GM18505 (cell line): ENCODE data around the gene ADCY7.

ENCODE experiments used
- ATAC-seq: cut with Tn5 transposase; IDR thresholded peaks from one replicate; pipeline ENCODE4 v1.9.1; 2021; ENCODE audit not compliant: unreplicated experiment
- POLR2A ChIP-seq: IDR thresholded peaks from 4 replicates; pipeline ENCODE4 v1.6.1; 2011; ENCODE audit warnings: borderline replicate concordance; ENCODE audit not compliant: insufficient read depth, insufficient read length; ENCODE audit errors: extremely low read depth

ADCY7 gene

GRCh38 chr16:50304467-50305440 is 38.4 kb downstream of the ADCY7 start:
- TF ChIP-seq POLR2A: no peak
- ATAC-seq: no peak

DNA sequence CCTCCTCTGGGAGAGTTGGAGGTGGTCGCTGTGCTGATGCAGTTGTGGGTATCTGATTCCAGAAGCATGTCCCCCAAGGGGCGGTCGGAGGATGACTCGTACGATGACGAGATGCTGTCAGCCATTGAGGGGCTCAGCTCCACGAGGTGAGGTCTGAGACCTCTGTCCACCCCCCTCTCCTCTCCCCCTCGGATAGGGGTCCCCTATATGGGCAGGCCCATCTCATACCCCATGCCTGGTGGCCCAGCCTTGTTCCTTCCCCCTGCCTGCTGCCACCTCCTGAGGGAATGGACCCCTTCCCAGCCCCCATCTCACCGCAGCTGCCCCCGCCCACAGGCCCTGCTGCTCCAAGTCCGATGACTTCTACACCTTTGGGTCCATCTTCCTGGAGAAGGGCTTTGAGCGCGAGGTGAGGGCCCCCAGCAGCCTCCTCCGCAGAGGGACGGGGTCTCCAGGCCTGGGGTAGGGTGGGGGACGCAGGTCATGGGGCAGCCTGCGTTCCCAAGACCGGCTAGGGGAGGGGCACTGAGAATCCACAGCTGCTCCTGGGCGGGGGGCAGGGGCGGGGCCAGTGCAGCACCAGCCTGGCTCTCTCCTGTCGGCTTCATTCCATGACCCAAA is 39.2 kb downstream of the ADCY7 start:
- no peak for ATAC-seq
- no peak for TF ChIP-seq POLR2A

- no peak for ATAC-seq
- TF ChIP-seq POLR2A: no peak
Observed at GRCh38 chr16:50306287-50306686, 39.9 kb downstream of the ADCY7 start.

- TF ChIP-seq POLR2A: no peak
- ATAC-seq: no peak
Observed at GRCh38 chr16:50308237-50308965, 42.0 kb downstream of the ADCY7 start.

DNA sequence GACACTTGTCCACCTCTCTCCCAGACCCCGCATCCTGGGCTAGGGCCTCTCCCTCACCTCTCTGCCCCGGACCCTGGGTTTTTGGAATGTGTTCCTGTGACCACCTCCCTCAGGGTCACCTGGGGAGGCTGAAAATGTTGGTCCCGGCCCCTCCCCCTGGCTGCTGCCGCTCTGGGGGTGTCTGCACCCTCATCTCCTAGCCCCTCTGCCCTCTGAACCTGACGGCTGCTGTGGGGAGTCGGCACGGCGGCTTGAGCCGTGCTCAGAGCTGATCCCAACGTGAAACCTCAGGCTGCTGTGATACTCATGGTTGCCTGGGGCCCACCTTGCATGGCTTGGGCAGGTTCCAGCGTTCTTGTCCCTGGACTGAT is 42.8 kb downstream of the ADCY7 start:
- ATAC-seq: no peak
- no peak for TF ChIP-seq POLR2A

DNA sequence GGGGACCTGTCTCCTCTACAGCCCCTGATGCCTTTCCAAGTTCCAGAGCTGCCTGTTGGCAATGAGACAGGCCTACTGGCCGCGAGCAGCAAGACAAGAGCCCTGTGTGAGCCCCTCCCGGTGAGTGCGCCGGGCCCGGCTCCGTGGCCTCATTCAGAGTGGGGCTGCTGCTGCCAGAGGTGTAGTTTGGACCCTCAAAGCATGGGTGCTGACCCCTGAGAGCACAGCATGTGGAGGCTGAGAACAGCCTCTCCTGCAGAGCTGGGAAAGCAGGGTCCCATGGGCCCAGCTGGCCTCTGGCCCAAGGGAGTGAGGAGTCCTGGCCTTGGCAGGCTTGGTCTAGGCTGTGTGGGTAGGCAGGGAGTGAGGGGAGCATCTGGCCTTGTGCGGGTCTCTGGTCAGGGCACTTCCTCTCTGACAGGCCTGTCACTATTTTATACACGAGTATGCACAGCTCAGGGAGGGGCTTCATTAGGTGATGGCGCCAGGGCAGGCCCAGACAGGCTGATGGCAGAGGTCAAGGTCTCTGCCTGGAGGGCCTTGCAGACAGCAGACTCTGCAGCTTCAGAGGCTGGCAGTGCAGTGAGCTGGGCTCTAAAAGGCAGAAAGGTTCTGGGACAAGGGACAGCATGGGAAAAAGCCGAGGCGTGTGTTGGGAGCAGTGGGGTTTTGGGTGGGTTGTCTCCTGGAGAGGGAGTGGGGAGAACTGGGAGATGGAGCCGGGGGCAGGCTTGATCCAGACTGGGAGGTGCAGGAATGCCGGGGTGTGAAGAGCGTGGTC is 43.4 kb downstream of the ADCY7 start:
- no peak for ATAC-seq
- no peak for TF ChIP-seq POLR2A

GRCh38 chr16:50310308-50311133 is 44.2 kb downstream of the ADCY7 start:
- TF ChIP-seq POLR2A: no peak
- no peak for ATAC-seq

- ATAC-seq: no peak
Observed at GRCh38 chr16:50311134-50311528, 44.8 kb downstream of the ADCY7 start.

DNA sequence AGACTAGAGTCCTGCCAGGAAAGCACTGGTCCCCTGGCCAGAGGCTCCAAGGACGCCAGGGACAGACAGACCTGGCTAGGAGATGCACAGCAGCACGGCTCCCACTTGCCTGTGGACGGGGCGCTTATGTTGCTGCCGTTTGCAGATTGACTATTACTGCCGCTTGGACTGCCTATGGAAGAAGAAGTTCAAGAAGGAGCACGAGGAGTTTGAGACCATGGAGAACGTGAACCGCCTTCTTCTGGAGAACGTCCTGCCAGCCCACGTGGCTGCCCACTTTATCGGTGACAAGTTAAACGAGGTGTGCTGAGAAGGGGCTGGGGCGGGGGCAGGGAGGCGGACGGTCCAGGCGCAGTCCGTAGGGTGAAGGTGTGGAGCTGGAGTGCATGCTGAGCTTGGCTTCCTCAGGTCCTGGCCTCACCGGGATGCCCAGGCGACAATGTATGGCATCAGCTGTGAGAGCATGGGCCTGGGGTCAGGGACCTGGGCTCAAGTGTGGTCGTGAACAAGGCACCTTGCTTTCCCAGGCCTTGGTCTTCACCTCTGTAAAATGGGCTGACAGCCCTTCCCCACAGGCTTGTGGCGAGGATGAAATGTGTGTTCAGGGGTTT is 45.6 kb downstream of the ADCY7 start:
- ATAC-seq: no peak

More at GRCh38 chr16:50311134-50311528, 44.8 kb downstream of the ADCY7 start:
- TF ChIP-seq POLR2A: no peak

DNA sequence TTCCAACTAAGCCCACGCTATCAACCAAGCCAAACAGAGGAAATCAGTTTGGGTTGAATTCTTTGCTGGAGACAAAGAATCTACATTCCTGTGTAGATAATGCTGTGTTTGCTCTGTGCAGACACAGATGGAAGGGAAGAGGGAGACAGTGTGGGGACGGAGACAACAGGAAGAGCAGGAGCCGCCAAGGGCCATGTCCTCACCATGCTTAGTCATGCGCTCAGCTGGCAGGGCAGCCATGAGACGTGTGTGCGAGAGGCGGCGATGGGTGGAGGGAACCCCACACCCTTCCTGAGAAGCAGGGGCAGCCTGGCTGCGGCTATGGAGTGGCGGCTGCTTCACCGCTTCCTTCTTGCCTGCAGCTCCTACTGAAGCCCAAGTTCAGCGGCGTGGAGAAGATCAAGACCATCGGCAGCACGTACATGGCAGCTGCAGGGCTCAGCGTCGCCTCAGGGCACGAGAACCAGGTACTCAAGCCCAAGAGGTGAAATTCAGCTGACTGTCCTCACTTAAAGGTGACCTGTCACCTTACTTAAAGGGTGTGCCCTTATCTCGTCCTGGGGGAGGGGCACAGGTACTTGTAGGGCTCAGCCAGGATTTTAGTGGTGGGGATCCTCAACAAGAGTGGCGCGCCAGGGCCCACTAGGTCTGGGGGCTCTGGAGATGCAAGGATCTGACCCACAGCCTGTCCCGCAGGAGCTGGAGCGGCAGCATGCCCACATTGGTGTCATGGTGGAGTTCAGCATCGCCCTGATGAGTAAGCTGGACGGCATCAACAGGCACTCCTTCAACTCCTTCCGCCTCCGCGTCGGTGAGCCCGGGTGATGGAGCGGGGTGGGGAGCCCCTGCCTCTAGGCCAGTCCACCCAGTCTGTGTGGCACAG is 47.5 kb downstream of the ADCY7 start:
- no peak for ATAC-seq
- no peak for TF ChIP-seq POLR2A

More for the DNA sequence above, 45.6 kb downstream of the ADCY7 start:
- TF ChIP-seq POLR2A: no peak

DNA sequence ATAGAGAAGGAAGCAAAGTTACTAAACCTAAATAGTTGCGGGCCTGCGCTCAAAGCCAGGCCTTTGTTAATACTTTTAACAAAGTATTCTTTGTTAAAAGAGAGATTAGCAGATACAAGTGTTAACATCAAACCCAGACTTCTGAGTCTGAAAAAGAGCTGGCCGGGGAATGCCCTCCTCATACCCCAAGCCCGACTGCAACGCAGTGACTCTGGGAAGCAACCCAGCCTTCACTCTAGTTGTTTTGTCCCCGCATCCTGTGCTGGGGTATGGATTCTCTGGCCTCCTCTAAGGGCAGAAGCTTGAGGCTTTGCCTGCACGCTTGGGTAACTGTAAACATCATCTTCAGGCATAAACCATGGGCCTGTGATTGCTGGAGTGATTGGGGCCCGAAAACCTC is 48.3 kb downstream of the ADCY7 start:
- no peak for TF ChIP-seq POLR2A
- ATAC-seq: no peak

GRCh38 chr16:50315346-50315997 is 49.1 kb downstream of the ADCY7 start:
- TF ChIP-seq POLR2A: no peak
- no peak for ATAC-seq
